Panc1 (cell line): Measurements from ENCODE around the gene LRRFIP1.

Experiments used
- CTCF ChIP-seq: fragments of 450-650 bp; IDR thresholded peaks from 2 replicates; pipeline ENCODE4 v1.5.1; 2017; ENCODE audit warnings: mild to moderate bottlenecking
- POLR2AphosphoS5 ChIP-seq: IDR thresholded peaks from 2 replicates; pipeline ENCODE4 v1.6.1; 2012; ENCODE audit warnings: mild to moderate bottlenecking, low read depth, low read length, moderate library complexity

GRCh38 chr2:237704501-237705434 lies 77.4 kb downstream of the LRRFIP1 start:
- TF ChIP-seq CTCF, result no peak
- TF ChIP-seq POLR2AphosphoS5, result no peak
